H1 (cell line): ENCODE measurements around the gene SYNDIG1. TPM values are rescaled to one million over a fixed set of nuclear protein-coding genes. Genes with fewer than 3 reads are reported as not detected.

ENCODE experiments used
- ATF2 ChIP-seq: IDR thresholded peaks from 2 replicates; pipeline ENCODE4 v1.6.1; 2012; ENCODE audit warnings: low read length, inconsistent platforms
- polyA plus RNA-seq, 7 experiments: library from polyadenylated mRNA; depleted of rRNA in 3 of 7; stranded (reverse) in 5 of 7; unstranded in 2 of 7; fragments of >200 nt in 5 of 7; fragments of 200-250 nt in 2 of 7; gene quantifications; 1 replicate in 5 of 7; 2 replicates in 1 of 7; 4 replicates in 1 of 7; pipeline versions ENCODE4 v1.2.1 to v1.2.3, GENCODE V29; 2011 to 2013; ENCODE audit warnings: missing spikeins in 2 of 7, mixed read lengths in 2 of 7
- total RNA-seq: library from RNA; stranded (reverse); fragmentation: NEBNext Ultra II Directional; extraction: Animal tissue kit (Norgen Biotek cat#: 25700); gene quantifications from 2 replicates; pipeline ENCODE4 v1.2.1, GENCODE V29; 2021

The SYNDIG1 gene
- total and polyA plus RNA-seq, 2 of the 8 experiments (the other 6 are each of a cell fraction or from before 2014, with no cell fraction given): 6.5 to 7.8 TPM

GRCh38 chr20:24608926-24609667, 139.7 kb downstream of the SYNDIG1 start (continued):
- TF ChIP-seq ATF2: no peak
